GM21737 (cell line): Measurements from ENCODE around the gene HPS4.

Experiments
- ATAC-seq: cut with Tn5 transposase; IDR thresholded peaks from one replicate; pipeline ENCODE4 v1.9.1; 2021; ENCODE audit warnings: mild to moderate bottlenecking, moderate library complexity; ENCODE audit not compliant: unreplicated experiment

The HPS4 gene

DNA sequence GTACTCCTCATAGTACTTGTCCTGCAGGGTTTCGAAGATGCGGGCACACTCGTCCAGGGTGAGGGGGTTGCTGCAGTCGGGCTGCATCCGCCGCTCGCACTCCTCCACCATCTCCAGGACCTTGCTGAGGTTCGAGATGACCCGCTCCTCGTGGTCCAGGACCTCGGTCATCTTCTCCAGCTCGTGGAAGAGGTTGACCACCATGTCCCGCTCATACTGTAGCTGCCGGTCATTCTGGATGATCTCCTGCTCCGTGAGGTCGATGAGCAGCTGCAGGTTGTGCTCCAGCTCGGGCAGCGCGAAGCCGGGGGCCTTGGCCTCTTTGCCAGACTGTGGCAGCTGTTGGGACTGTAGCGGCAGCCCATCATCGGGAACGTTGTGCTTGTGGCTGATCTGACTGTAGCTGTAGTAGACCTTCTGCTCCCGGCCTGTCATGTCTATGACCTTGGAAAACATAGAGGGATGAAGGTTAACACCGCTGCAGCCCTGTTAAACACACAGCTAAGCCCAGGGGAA, 15.7 kb upstream of the HPS4 start:
- no peak for ATAC-seq

DNA sequence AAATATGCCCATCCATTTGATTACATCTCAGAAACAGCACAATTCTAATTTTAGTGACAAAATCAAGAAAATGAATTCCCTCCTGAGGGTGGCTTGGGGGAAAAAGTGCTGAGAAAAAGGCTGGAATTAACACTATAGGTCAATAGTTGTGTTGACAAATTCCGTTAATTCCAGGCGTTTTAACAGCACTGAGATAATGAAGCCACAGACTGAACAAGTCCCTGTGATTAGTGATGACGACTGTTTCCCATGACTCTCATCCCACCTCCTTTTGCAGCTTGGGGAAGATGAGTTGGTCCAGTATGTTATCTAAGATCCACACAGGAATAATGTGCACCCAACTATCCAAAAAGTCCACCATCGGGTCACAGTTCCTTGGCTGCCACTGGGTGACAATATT, 12.9 kb upstream of the HPS4 start:
- no peak for ATAC-seq

DNA sequence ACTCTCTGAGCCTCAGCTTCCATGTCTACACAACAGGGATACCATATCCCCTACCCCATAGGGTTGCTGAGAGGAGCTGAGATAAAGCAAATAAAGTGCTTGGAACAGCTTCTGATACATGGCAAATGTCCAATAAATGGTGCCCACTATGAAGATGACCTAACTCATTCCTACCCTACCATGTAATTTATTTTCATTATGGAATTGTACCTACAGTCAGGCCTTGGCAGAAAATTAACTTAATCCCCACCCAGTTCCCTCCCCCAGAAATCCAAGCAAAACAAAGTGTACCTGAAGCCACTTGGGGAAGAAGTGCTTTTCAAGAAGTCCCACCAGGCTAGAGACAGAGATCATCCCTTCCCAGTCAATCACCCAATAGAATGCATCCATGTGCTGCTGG, 10.9 kb upstream of the HPS4 start:
- no peak for ATAC-seq

DNA sequence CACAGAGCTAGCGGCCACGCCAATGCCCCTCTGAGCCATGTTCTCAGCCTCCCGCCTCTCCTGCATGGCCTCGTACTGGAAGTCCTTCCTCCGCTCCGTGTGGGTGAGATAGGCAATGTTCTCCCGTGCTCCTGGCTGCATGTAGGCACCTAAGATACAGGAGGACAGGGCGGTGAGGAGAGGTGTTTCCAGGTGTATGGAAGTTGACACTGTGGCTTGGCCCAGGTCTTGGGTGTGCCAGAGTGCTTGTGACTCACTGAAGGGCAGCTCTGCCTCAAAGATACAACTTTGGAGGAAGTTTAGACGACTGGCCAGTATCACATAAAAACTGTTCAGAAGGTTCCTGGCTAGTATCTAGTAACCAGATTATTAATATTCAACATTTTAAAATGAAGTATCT, 8.6 kb upstream of the HPS4 start:
- ATAC-seq = no peak

DNA sequence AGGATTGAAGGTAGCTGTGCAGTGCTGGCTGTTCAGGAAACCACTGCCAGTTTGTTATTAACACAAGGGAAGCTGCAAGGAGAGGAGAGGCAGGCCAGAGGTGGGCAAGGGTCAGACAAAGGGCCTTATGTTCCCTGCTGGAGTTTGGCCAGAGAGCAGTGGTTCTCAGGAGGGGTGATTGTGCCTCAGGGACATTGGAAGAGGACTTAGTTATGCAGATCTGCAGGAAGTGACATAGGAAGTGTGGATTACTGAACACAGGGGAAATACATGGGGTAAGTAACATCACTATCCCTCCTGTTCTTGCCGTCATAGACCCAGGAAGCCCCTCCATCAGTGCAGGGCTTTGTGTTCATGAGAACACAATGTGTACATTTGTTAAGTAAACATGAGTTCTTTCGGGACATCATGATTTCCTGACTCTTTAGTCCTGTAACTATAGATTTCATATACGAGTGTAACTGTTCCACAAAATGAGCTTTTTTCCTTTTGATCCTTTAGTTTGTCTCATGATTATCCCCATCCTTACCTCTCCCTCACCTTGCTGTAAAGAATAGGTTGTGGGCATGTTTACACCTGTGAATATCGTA, 6.0 kb upstream of the HPS4 start:
- ATAC-seq = no peak

DNA sequence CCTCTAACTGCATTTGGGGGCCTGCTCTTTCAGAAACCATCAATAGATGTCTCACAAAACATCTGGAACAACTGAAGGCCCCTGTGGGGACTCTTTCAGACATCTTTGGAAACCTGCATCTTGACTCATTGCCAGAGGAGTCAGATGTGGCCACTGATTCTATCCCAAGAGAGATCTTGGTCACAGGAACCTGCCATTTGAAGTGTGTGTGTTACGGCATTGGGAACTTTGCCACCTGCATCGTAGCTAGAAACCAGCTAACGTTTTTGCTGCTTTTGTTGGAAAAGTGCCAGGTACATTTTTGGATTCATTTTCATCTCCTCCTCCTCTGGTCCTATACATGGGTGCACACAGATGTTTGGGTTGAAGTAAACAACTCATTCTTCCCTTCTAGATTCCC, 4.4 kb upstream of the HPS4 start:
- ATAC-seq = no peak

DNA sequence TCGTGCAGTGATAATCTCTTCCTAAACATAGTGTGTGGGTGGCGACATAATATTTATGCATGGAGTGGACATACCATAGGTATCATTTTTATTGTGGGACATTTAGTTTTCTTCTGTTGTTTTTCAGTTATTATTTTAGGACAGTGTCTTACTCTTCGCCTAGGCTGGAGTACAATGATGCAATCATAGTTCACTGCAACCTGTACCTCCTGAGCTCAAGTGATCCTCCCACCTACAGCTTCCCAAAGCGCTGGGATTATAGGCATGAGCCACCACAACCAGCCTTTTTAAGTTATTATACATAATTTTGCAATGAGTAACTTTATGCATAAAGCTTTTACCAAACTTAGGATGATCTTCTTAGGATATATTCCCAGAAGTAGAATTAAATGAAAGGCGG, 2.8 kb upstream of the HPS4 start:
- ATAC-seq = no peak

DNA sequence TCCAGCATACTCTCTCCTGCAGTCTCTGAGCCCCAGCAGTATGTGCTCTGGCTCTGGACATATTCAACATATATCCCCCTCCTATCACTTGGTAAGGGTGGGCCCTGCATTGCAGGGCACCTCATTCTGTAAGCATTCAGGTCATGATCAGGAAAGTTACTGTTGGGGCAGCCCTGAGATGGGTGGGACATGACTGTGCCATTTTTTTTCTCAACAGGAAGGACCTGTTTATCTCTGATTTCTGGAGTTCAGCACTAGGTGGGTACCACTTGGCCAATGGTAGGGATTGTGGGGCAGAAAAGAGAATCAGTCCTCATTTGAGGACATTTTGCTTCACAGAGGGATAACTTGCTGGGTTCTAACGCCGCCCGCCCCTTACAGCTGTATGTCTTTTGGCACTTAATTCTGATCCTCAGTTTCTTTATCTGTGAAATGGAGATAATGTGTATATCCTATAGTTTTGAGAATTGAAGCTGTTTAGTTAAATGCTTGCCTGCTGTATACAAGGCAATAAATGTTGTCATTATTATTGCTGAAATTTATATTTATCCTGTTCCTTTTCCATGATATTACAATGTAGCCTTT, 2.3 kb upstream of the HPS4 start:
- ATAC-seq = no peak

DNA sequence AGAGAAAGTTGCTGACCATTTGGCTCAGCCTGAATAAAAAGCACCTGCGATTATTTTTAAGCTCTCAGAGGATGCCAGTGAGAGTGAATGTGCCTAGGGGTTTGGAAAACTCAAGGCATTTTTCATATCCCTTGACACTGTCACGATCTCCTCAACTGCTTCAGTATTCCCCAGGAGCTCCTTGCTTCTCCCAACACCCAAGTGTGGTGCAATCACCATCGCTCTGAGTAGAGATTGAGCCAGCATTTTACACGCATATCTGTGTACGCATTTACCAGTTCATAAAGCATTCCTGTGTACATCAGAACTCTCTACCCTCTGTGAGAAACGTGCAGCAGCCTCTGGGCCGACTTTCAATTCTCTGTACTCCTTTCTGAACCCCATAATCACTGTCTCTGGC, 1.4 kb upstream of the HPS4 start:
- ATAC-seq = no peak

DNA sequence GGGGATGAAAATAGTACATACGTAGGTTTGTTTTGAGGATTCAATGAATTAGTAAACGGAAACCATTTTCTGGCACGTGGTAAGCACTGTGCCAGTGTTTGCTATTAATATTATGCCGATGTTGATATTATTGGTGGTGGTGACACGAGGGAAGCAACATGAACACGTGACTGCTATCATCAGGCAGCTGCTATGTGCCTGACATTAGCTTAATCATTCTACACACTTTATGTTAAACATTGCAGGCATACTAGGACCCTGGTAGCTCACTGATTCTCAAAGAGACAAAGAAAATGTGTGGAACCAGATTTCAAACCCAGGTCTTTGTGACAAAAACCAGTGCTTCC, 750 bp upstream of the HPS4 start:
- ATAC-seq = peak; percentile 7

DNA sequence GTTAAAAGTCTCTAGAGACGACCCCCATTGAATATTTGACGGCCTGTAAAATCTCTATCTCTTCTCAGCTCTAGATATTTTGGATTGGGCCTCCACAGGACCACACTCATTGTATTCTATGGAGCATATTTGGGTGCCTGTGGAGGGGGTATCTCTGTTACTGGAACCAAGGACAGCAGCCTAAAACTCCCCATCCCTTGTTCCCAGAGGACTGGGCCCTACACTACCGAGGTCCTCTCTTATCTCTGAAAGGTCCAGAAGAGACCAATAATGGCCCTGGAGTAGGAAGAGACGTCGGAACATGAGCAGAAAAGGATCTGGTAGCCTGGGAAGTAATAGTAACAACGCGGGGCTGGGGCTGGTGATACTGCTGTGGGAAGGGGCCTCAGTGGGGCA, 542 bp downstream of the HPS4 start:
- ATAC-seq = no peak

DNA sequence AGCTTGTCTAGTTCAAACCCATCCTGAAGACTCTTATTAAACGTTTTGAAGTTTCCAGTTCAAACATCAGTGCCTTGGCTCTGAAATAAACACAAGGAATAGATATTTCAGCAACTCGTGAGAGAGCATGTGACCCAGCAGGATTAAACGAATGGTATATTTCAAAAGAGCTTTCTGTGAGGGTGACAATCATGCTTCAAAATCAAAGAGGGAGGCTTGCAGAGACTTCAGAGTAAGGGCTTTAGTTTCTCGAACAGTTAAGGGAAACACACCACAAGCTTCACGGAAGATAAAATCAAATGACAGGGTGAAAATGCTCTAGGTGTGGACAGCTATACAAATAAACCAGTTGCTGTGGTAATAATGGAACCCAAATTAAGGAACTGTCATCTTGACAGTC, 1.4 kb downstream of the HPS4 start:
- no peak for ATAC-seq

DNA sequence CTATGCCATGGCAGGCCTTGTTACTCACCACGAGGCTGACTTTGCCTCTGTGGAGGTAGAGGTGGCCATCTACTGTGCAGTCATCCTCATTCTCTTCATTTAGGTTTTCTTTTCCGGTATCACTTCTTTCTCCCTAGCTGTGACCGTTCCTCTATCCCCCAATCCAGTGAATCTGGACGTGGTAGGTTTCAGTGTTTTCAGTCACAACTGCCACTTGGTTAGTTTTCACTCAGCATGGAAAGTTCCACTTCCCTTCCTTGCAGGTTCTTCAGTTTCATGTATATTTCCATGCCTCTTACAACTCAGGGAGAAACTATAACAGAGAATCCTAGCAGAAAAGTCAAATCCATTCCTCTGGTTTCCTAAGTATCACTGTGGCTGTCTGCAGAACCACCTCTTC, 1.9 kb downstream of the HPS4 start:
- ATAC-seq = no peak

DNA sequence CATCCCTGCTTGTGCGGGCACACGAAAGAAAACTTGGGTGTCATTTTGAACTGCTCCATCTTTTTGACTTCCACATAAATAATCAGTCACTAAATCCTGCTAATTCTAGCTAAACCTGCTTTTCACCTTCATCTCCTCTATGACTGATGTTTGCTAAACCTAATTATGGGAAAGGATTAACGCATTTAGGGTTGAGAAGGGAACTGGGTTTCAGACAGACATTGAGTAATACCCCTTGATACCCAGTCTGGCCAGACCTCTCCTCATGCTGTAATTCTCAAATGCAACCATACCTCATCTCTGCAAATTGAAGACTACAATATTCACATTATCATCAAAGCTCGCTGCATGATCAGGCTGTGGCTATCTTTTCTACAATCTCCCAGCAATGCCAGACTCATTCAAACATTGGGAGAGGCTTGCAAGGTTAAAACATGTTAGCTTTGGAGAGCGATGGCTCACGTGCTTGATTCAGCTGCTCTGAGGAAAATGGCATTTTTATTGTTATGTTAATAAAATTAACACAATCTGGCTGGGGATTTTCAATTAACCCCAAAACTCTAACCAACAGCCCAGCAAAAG, 2.4 kb downstream of the HPS4 start:
- no peak for ATAC-seq

DNA sequence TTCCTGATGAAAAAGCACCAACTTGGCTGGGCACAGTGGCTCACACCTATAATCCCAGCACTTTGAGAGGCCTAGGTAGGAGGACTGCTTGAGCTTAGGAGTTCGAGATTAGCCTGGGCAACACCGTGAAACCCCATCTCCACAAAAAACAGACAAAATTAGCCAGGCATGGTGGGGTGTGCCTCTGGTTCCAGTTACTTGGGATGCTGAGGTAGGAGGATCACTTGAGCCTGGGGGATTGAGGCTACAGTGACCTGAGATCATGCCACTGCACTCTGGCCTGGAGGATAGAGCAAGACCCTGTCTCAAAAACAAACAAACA, 3.0 kb downstream of the HPS4 start:
- no peak for ATAC-seq

DNA sequence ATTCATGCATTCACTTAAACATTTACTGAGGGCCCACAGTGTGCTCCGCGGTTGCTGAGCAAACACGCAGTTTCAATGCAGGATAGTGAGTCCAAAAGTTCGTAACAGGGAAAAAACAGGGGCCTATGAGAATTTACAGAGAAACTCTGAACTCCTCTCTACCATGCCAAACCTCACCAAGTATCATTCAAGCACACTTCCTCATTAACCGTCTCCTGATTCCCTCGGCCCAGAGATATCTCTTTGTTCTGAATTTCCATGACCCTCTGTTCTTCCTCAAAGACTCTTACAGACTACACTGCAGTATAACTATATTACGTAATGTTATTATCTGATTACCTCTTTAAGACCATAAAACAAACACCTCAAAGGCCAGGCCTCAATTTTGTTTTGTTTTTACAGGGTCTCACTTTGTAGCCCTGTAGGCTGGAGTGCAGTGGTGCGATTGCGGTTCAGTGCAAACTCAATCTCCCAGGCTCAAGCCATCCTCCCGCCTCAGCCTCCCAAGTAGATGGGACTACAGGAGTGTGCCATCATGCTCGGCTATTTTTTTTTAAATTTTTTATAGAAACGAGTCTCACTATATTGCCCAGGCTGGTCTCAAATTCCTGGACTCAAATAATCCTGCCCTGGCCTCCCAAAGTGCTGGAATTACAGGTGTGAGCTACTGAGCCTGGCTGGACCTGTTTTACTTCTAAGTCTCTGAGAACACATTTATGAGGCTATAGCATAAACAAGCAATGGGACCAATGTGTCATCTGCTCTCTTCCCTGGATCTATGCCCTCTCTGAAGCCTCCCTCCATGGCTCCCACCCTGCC, 3.6 kb downstream of the HPS4 start:
- no peak for ATAC-seq

DNA sequence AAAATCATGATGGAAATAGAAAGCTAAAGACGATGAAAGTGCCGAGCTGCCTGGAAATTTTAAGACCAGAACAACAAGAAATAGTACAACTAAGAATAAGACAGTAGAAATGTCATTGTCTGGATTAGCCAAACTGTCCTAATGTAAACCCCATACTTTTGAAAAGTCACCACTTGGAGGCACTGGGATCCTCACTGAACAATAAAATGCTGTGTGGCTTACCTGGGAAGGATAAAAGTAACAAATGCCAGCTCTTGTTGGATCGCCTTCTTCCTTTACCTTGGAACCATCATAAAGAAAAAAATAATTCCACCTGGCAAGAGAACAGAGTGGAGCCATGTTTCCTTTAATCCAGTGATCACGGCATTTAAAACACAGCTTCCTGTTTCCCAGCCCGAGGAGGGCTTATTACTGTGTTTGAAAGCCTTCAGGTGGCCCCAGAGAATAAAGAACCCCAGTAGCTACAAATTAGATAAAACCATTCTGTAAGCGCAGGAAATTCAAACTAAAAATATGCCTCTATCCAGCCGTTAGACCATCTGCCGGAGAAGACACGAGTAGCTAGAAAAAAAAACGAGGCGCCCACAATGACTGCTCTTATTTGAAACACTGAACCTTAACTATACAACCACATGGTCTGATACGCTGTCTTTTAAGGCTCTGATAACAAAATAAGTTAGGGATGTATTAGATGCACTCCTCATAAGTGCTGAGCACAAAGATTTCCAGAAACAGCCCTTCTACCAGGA, 4.4 kb downstream of the HPS4 start:
- ATAC-seq = no peak

DNA sequence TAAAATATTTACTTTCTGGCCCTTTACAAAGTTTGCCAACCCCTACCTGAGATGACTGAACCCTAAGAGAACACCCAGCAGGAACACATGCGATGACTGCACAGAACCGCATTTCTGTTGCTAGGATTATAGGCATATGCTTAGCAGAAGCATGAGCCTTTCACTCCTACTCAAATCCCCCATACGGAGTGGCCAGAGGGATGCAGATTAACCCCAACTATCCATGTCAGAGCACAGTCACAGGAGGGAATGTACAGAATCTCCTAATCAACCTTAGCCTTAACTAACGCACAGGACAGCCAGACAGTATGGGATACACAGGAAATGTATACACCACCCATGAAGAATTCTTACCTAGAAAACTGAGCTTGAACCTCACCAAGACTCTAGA, 6.2 kb downstream of the HPS4 start:
- ATAC-seq = no peak

DNA sequence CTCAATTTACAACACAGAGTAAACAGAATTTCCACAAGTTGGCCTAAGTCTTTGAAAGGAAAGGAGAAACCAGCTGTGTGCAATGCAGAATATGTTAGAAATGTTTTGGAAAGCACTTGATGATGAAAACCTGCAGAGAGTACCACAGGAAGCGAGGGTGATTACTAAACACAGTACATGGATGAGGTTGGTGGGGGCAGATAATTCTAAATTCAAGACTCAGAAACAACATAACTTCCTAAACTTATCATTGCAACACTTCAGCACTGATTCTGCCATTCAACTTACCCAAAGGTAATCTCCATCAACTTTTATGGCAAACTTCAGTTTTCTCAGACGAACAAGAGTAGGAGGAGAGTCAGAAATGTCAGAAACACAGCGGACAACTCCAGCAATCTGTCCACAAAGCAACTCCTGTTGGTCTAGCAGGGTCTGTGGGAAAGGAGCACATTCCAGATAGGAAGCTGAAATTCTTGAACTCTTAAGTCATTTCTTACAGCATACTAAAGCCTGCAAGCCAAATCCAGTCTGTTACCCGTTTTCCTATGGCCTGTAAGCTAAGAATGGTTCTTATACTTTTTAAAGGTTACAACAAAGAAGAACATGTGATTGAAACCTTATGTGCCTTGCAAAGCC, 6.8 kb downstream of the HPS4 start:
- ATAC-seq = no peak

DNA sequence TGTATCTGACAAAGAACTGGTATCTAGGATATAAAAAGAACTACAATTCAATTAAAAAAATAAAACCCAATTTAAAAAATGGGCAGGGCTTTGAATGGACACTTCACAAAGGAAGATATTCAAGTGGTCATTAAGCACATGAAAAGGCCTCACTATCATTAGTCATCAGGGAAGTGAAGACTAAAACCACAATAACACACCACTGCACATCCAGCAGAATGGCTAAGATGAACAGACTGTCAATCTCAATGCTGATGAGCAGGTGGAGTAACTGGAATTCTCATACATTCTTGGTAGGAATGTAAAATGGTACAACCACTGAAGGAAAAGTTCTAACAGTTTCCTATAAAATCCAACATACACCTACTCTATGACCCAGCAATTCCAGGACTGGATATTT, 8.9 kb downstream of the HPS4 start:
- ATAC-seq = no peak

DNA sequence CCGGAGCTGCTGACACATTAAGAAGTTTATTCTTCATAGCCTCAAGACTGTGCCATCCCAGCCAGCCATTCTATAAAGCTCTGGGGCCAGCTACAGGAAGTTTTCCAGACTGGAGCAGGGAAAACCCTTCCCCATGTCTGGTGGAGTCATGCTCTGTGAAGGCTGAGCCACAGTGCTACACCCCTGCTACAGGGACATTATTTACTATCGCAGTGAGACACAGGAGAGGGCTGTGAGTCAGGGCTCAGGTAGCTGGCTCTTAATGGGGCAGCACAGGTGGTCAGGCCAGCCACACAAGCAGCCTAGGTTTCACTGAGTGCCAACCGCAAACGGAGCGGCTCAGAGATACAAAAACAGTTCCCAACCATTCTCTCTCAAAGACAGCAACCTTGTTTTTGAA, 12.1 kb downstream of the HPS4 start:
- no peak for ATAC-seq
